ENCODE results near the gene SLC12A5. TPM values are rescaled to one million over a fixed set of nuclear protein-coding genes. Genes with fewer than 3 reads are reported as not detected.

SLC12A5 gene
- 19.7 and 21.1 TPM in 2 replicates for polyA plus RNA-seq (2013)

GRCh38 chr20:46028772-46029371 is at the start of gene SLC12A5:
Gene SLC12A5 (plus strand): TSS chr20:46029215. CDS start chr20:46029345, 130 bp downstream.
- Histone ChIP-seq H3K79me2 (ENCODE audit: control insufficient read depth, insufficient read depth, low read length, poor library complexity) (no peaks in the 10 kb centered on the region), H3K4ac (ENCODE audit: low read depth, low read length) (no peak within 1 kb of the TSS), H4K8ac (ENCODE audit: low read depth, low read length) (no peak within 1 kb of the TSS), H2AK5ac (ENCODE audit: low read length) (no peak within 1 kb of the TSS), H3K36me3 (ENCODE audit: control insufficient read depth in 1 of 2, insufficient read depth in 2 of 2, low read length in 2 of 2) (no peaks in the 10 kb centered on the region), H3K4me3 (ENCODE audit: low read depth, low read length) (no peak within 1 kb of the TSS), H3K18ac (ENCODE audit: low read length) (no peak within 1 kb of the TSS), H3K14ac (ENCODE audit: low read length) (no peak within 1 kb of the TSS), H3K79me1 (ENCODE audit: low read length) (no peaks in the 10 kb centered on the region), H2AFZ (ENCODE audit: insufficient read depth, low read length, poor library complexity) (no peak within 1 kb of the TSS), H4K91ac (ENCODE audit: low read depth, low read length) (no peak within 1 kb of the TSS), H3K27me3 (ENCODE audit: insufficient read depth, low read length) (peaks cover 49% of the 10 kb centered on the region), H3K4me1 (ENCODE audit: control insufficient read depth in 1 of 2, insufficient read depth in 2 of 2, low read length in 2 of 2) (peaks cover 0 to 6% of the 10 kb centered on the region in 2 experiments), H3K9me3 (ENCODE audit: insufficient read depth, low read depth, low read length) (peaks cover 3% of the 10 kb centered on the region), H3K23ac (ENCODE audit: low read length) (no peak within 1 kb of the TSS), H2BK120ac (ENCODE audit: insufficient read depth, low read length, poor library complexity) (no peak within 1 kb of the TSS), H3K9ac (ENCODE audit: low read length) (no peak within 1 kb of the TSS), H4K12ac (ENCODE audit: low read depth, low read length) (no peak within 1 kb of the TSS), H3K4me2 (ENCODE audit: low read length) (no peak within 1 kb of the TSS), H3K27ac (ENCODE audit: low read depth, low read length) (no peak within 1 kb of the TSS), H2BK12ac (ENCODE audit: low read length) (no peak within 1 kb of the TSS), H2BK5ac (ENCODE audit: low read depth, low read length, poor library complexity) (no peak within 1 kb of the TSS)
- no peak for DNase-seq
- WGBS (ENCODE audit: extremely low coverage, insufficient coverage, insufficient read length) = no CpG with 5 or more reads among the region's 56 CpGs

- Histone ChIP-seq H3K4me2 (ENCODE audit: low read length) (no peak overlapping the region), H3K9ac (ENCODE audit: low read length) (no peak overlapping the region), H3K14ac (ENCODE audit: low read length) (no peak overlapping the region), H3K23ac (ENCODE audit: low read length) (no peak overlapping the region), H4K91ac (ENCODE audit: low read depth, low read length) (no peak overlapping the region), H2AFZ (ENCODE audit: insufficient read depth, low read length, poor library complexity) (no peak overlapping the region), H3K79me2 (ENCODE audit: control insufficient read depth, insufficient read depth, low read length, poor library complexity) (no peaks in the 10 kb centered on the region), H3K4me3 (ENCODE audit: low read depth, low read length) (no peak overlapping the region), H3K4me1 (ENCODE audit: control insufficient read depth in 1 of 2, insufficient read depth in 2 of 2, low read length in 2 of 2) (peaks cover 8 to 9% of the 10 kb centered on the region in 2 experiments), H3K4ac (ENCODE audit: low read depth, low read length) (no peak overlapping the region), H2BK120ac (ENCODE audit: insufficient read depth, low read length, poor library complexity) (no peak overlapping the region), H3K27ac (ENCODE audit: low read depth, low read length) (no peak overlapping the region), H3K27me3 (ENCODE audit: insufficient read depth, low read length) (no peaks in the 10 kb centered on the region), H3K9me3 (ENCODE audit: insufficient read depth, low read depth, low read length) (no peaks in the 10 kb centered on the region), H2BK12ac (ENCODE audit: low read length) (no peak overlapping the region), H4K12ac (ENCODE audit: low read depth, low read length) (no peak overlapping the region), H3K18ac (ENCODE audit: low read length) (no peak overlapping the region), H2BK5ac (ENCODE audit: low read depth, low read length, poor library complexity) (no peak overlapping the region), H4K8ac (ENCODE audit: low read depth, low read length) (no peak overlapping the region), H2AK5ac (ENCODE audit: low read length) (no peak overlapping the region), H3K79me1 (ENCODE audit: low read length) (peaks cover 2% of the 10 kb centered on the region), H3K36me3 (ENCODE audit: control insufficient read depth in 1 of 2, insufficient read depth in 2 of 2, low read length in 2 of 2) (no peaks in the 10 kb centered on the region)
- no CpG with 5 or more reads among the region's 6 CpGs for WGBS (ENCODE audit: extremely low coverage, insufficient coverage, insufficient read length)
- no peak for DNase-seq
These were observed 47.8 kb upstream of the SLC12A5 start for GRCh38 chr20:45981261-45981660.

GRCh38 chr20:45983279-45983743 is 45.7 kb upstream of the SLC12A5 start:
- DNase-seq = peak in 1 of 2 donors; percentile 22
- no peak overlapping the region for H4K91ac ChIP-seq (ENCODE audit: low read depth, low read length)
- no peak overlapping the region for H2AK5ac ChIP-seq (ENCODE audit: low read length)

GRCh38 chr20:45985573-45985972 is 43.4 kb upstream of the SLC12A5 start:
- H3K18ac ChIP-seq (ENCODE audit: low read length) = no peak overlapping the region
- DNase-seq = no peak

More at GRCh38 chr20:45983279-45983743, 45.7 kb upstream of the SLC12A5 start:
- no peak overlapping the region for H3K4me3 ChIP-seq (ENCODE audit: low read depth, low read length)
- no peak overlapping the region for H3K9ac ChIP-seq (ENCODE audit: low read length)
- H3K4me2 ChIP-seq (ENCODE audit: low read length) = no peak overlapping the region
- no peaks in the 10 kb centered on the region for H3K9me3 ChIP-seq (ENCODE audit: insufficient read depth, low read depth, low read length)
- H2BK12ac ChIP-seq (ENCODE audit: low read length) = no peak overlapping the region
- no peaks in the 10 kb centered on the region for H3K27me3 ChIP-seq (ENCODE audit: insufficient read depth, low read length)
- no peak overlapping the region for H3K27ac ChIP-seq (ENCODE audit: low read depth, low read length)
- H4K8ac ChIP-seq (ENCODE audit: low read depth, low read length) = no peak overlapping the region
- H4K12ac ChIP-seq (ENCODE audit: low read depth, low read length) = no peak overlapping the region
- no peaks in the 10 kb centered on the region for H3K79me2 ChIP-seq (ENCODE audit: control insufficient read depth, insufficient read depth, low read length, poor library complexity)
- H3K79me1 ChIP-seq (ENCODE audit: low read length) = peaks cover 2% of the 10 kb centered on the region
- H3K18ac ChIP-seq (ENCODE audit: low read length) = no peak overlapping the region
- no peak overlapping the region for H2BK5ac ChIP-seq (ENCODE audit: low read depth, low read length, poor library complexity)
- H3K4me1 ChIP-seq (ENCODE audit: control insufficient read depth in 1 of 2, insufficient read depth in 2 of 2, low read length in 2 of 2) = peaks cover 8 to 9% of the 10 kb centered on the region in 2 experiments
- no CpG with 5 or more reads among the region's 7 CpGs for WGBS (ENCODE audit: extremely low coverage, insufficient coverage, insufficient read length)
- H3K14ac ChIP-seq (ENCODE audit: low read length) = no peak overlapping the region
- H2AFZ ChIP-seq (ENCODE audit: insufficient read depth, low read length, poor library complexity) = no peak overlapping the region
- no peak overlapping the region for H3K23ac ChIP-seq (ENCODE audit: low read length)
- no peak overlapping the region for H2BK120ac ChIP-seq (ENCODE audit: insufficient read depth, low read length, poor library complexity)
- no peak overlapping the region for H3K4ac ChIP-seq (ENCODE audit: low read depth, low read length)
- no peaks in the 10 kb centered on the region for H3K36me3 ChIP-seq (ENCODE audit: control insufficient read depth in 1 of 2, insufficient read depth in 2 of 2, low read length in 2 of 2)

More at GRCh38 chr20:45985573-45985972, 43.4 kb upstream of the SLC12A5 start:
- no peaks in the 10 kb centered on the region for H3K36me3 ChIP-seq (ENCODE audit: control insufficient read depth in 1 of 2, insufficient read depth in 2 of 2, low read length in 2 of 2)
- no peak overlapping the region for H4K12ac ChIP-seq (ENCODE audit: low read depth, low read length)
- no peak overlapping the region for H4K91ac ChIP-seq (ENCODE audit: low read depth, low read length)
- no peak overlapping the region for H4K8ac ChIP-seq (ENCODE audit: low read depth, low read length)
- H2BK5ac ChIP-seq (ENCODE audit: low read depth, low read length, poor library complexity) = no peak overlapping the region
- H2AK5ac ChIP-seq (ENCODE audit: low read length) = peak overlapping the region; percentile 14
- peaks cover 8 to 9% of the 10 kb centered on the region in 2 experiments for H3K4me1 ChIP-seq (ENCODE audit: control insufficient read depth in 1 of 2, insufficient read depth in 2 of 2, low read length in 2 of 2)
- H3K4me2 ChIP-seq (ENCODE audit: low read length) = no peak overlapping the region
- H3K14ac ChIP-seq (ENCODE audit: low read length) = no peak overlapping the region
- no peak overlapping the region for H3K23ac ChIP-seq (ENCODE audit: low read length)
- H3K9me3 ChIP-seq (ENCODE audit: insufficient read depth, low read depth, low read length) = no peaks in the 10 kb centered on the region
- H2AFZ ChIP-seq (ENCODE audit: insufficient read depth, low read length, poor library complexity) = no peak overlapping the region
- H2BK120ac ChIP-seq (ENCODE audit: insufficient read depth, low read length, poor library complexity) = no peak overlapping the region
- no peaks in the 10 kb centered on the region for H3K27me3 ChIP-seq (ENCODE audit: insufficient read depth, low read length)
- no peaks in the 10 kb centered on the region for H3K79me2 ChIP-seq (ENCODE audit: control insufficient read depth, insufficient read depth, low read length, poor library complexity)
- no peak overlapping the region for H3K27ac ChIP-seq (ENCODE audit: low read depth, low read length)
- H3K79me1 ChIP-seq (ENCODE audit: low read length) = peaks cover 2% of the 10 kb centered on the region
- H3K4me3 ChIP-seq (ENCODE audit: low read depth, low read length) = no peak overlapping the region
- H2BK12ac ChIP-seq (ENCODE audit: low read length) = peak overlapping the region; percentile 2
- no CpG with 5 or more reads among the region's 7 CpGs for WGBS (ENCODE audit: extremely low coverage, insufficient coverage, insufficient read length)
- H3K9ac ChIP-seq (ENCODE audit: low read length) = no peak overlapping the region
- no peak overlapping the region for H3K4ac ChIP-seq (ENCODE audit: low read depth, low read length)

All from trophoblast cell (in vitro differentiated cells and primary cell).